MG63 (cell line): ENCODE data around the gene PPP1R3F. TPM values are rescaled to one million over a fixed set of nuclear protein-coding genes. Genes with fewer than 3 reads are reported as not detected.
"Not testable (repeated sequence)": the region's sequence is repeated elsewhere in the genome, so short reads cannot be mapped to it uniquely, and the experiment has no call there.

ENCODE experiments used
- DNase-seq: peaks from one replicate; pipeline ENCODE4 v3.0.0-alpha.2; 2020
- H3K27me3 ChIP-seq: fragments of 250-450 bp; sonication (Bioruptor Pico); 2 replicates; pipeline ENCODE4 v1.5.1; 2020; ENCODE audit warnings: mild to moderate bottlenecking, moderate library complexity
- H3K36me3 ChIP-seq: fragments of 250-450 bp; sonication (Bioruptor Pico); 2 replicates; pipeline ENCODE4 v1.5.1; 2020; ENCODE audit warnings: mild to moderate bottlenecking, moderate library complexity
- H3K4me3 ChIP-seq: fragments of 250-450 bp; sonication (Bioruptor Pico); 2 replicates; pipeline ENCODE4 v1.5.1; 2020; ENCODE audit warnings: mild to moderate bottlenecking, moderate library complexity
- H3K9me3 ChIP-seq: fragments of 250-450 bp; sonication (Bioruptor Pico); 2 replicates; pipeline ENCODE4 v1.5.1; 2020; ENCODE audit warnings: mild to moderate bottlenecking, moderate library complexity
- total RNA-seq: library from RNA; depleted of rRNA; stranded (reverse); fragments of >200 nt; shearing (Covaris generic); gene quantifications from 2 replicates; pipeline ENCODE4 v1.2.3, GENCODE V29; 2014; ENCODE audit warnings: low replicate concordance; rRNA removed

Gene PPP1R3F
- total RNA-seq, 1 experiment from 2014 or later: 7.6 TPM

DNA sequence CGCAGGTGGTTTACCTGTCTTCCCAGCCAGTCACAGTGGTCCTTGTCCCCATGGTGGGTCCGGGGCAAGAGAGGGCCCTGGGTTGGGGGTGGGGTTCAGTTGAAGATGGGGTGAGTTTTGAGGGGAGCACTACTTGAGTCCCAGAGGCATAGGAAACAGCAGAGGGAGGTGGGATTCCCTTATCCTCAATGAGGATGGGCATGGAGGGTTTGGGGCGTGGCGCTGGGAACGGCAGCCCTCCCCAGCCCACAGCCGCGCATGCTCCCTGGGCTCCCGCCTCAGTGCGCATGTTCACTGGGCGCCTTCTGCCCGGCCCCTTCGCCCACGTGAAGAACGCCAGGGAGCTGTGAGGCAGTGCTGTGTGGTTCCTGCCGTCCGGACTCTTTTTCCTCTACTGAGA lies 61.7 kb downstream of the PPP1R3F start, which contains the start of gene GAGE13:
TSS of gene GAGE13 (plus strand) at position 301 of the 400 bp plus-strand sequence. CDS start 1,156 bp downstream, outside the sequence.
- DNase-seq, H3K27me3 ChIP-seq, H3K9me3 ChIP-seq, H3K36me3 ChIP-seq, H3K4me3 ChIP-seq: not testable (repeated sequence)

- not testable (repeated sequence) for H3K9me3 ChIP-seq, H3K36me3 ChIP-seq, H3K27me3 ChIP-seq, DNase-seq, H3K4me3 ChIP-seq
Measured at GRCh38 chrX:49331841-49332240, 62.2 kb downstream of the PPP1R3F start.

Other genes starting within 250 kb of the PPP1R3F start
- 41.4 and 49.3 TPM in 2 replicates for gene TFE3, start 226.4 kb upstream of the PPP1R3F start, total RNA-seq
- gene CCDC120, start 210.8 kb upstream of the PPP1R3F start, total RNA-seq: 0.30 and 0.59 TPM in 2 replicates
- gene PRAF2, start 195.8 kb upstream of the PPP1R3F start, total RNA-seq: 1.9 TPM in 1 of 2 replicates, not detected in the other
- gene WDR45, start 189.9 kb upstream of the PPP1R3F start, total RNA-seq: 35.9 and 43.1 TPM in 2 replicates
- 30.1 and 38.4 TPM in 2 replicates for gene GPKOW, start 146.1 kb upstream of the PPP1R3F start, total RNA-seq
- gene MAGIX, start 107.0 kb upstream of the PPP1R3F start, total RNA-seq: 1.1 and 3.2 TPM in 2 replicates
- gene PLP2, start 97.9 kb upstream of the PPP1R3F start, total RNA-seq: 114 and 139 TPM in 2 replicates
- gene PRICKLE3, start 83.4 kb upstream of the PPP1R3F start, total RNA-seq: 1.2 and 8.3 TPM in 2 replicates
- gene SYP, start 69.6 kb upstream of the PPP1R3F start, total RNA-seq: 0.17 and 0.63 TPM in 2 replicates
- not detected in 2 replicates for gene CACNA1F, start 36.5 kb upstream of the PPP1R3F start, total RNA-seq
- 21.2 and 35.2 TPM in 2 replicates for gene CCDC22, start 34.3 kb upstream of the PPP1R3F start, total RNA-seq
- not detected in 2 replicates for gene FOXP3, start 5.1 kb upstream of the PPP1R3F start, total RNA-seq
- not detected in 2 replicates for gene GAGE10, start 33.9 kb downstream of the PPP1R3F start, total RNA-seq
- gene GAGE12J, start 52.2 kb downstream of the PPP1R3F start, total RNA-seq: not detected in 2 replicates
- gene GAGE13, start 61.8 kb downstream of the PPP1R3F start, total RNA-seq: not detected in 2 replicates